GM12891 (cell line): Measurements from ENCODE around the gene SORCS2.

Source experiments
- POLR2A ChIP-seq: IDR thresholded peaks from 2 replicates; pipeline ENCODE4 v1.6.1; 2011; ENCODE audit warnings: low read depth, low read length, control low read depth
- TAF1 ChIP-seq: IDR thresholded peaks from 2 replicates; pipeline ENCODE4 v1.6.1; 2011; ENCODE audit warnings: low read depth, low read length, control low read depth

DNA sequence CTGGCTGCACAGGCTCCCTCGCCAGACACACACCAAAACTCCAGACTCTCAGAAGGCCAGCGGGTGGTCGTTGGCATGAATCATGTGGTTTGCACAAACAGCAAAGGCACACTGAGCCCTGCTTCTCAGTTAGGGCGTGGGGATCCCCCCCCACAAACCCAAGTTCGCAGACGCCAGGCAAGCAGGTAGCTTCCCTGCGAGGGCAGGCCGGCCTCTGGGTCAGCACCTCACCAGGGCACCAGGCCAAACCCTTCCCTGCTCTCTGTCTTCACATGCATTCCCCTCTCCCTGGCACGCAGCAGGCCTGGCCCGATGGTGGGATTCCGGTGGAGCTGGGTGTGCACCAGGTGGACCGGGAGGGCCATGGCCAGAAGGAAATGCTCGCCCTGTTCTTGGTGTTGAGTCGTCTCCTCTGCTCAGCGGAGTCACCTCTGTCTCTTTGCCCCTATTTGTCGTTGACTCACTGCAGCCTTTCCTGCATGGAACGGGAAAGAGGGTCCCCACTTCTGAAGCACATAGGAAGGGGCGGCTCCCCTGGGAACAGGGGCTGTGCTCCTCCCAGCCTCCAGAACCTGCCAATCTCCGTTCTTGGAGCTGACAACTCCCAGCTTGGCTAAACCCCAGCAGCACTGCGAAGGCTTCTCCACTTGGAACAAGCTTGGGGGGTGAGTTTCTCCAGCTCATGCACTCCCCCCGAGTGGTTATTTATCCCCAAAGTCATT lies 51.4 kb downstream of the SORCS2 start:
- TF ChIP-seq POLR2A: no peak
- no peak for TF ChIP-seq TAF1
